Astrocyte of the spinal cord (primary cell): ENCODE measurements around the gene FYN.
A peak's percentile ranks its signal among the peaks of the same experiment; 100 is the strongest.

Source experiments
- DNase-seq: peaks from one replicate; pipeline ENCODE4 v3.0.0; 2011; ENCODE audit warnings: low read depth, low spot score
- H3K4me3 ChIP-seq: 2 replicates; pipeline ENCODE4 v1.5.1; 2011; ENCODE audit warnings: low read depth, mild to moderate bottlenecking, low read length, moderate library complexity
- in situ Hi-C: cut with HindIII; loops from 2 replicates; pipeline ENCODE4 v1.10.0; 2017; ENCODE audit warnings: low sequenced_read_pairs
- TF ChIP-seq, protein P1 (sequence below): IDR thresholded peaks from 2 replicates; pipeline ENCODE4 v1.5.1; 2012; ENCODE audit warnings: low read depth, mild to moderate bottlenecking, low read length, inconsistent platforms

The FYN gene

DNA sequence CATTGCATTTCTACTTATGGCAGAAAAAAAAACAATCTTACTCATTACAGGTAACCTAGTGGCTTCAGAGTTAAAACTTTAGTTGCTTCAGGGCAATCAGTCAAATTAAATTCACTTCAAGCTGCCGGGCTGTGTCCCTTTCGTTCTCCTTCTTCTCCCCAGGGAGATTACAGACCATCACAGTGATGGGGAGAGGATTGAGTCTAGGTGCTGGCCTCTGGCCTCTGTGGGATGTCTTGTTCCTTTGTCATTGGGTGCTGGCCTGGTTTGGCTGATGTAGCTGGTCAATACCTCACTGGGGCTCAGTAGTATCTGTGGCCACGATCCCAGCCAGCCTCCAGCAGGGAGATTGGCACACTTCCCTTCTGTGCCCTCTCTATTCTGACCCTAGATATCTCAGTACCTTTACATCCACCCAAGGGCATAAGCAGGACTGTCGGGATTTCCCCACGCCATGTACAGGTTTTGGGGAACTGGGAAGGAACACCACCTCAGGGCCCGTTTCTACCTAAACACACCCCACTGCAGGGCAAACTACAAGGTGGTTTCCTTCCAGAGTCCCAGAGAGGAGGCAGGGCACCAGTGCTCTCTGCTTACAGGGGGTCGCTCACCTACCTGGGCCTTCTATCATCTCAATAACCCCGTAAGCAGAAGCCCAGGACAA is 15.4 kb downstream of the FYN start:
- H3K4me3 ChIP-seq, result no peak overlapping the region
- TF ChIP-seq, protein P1, sequence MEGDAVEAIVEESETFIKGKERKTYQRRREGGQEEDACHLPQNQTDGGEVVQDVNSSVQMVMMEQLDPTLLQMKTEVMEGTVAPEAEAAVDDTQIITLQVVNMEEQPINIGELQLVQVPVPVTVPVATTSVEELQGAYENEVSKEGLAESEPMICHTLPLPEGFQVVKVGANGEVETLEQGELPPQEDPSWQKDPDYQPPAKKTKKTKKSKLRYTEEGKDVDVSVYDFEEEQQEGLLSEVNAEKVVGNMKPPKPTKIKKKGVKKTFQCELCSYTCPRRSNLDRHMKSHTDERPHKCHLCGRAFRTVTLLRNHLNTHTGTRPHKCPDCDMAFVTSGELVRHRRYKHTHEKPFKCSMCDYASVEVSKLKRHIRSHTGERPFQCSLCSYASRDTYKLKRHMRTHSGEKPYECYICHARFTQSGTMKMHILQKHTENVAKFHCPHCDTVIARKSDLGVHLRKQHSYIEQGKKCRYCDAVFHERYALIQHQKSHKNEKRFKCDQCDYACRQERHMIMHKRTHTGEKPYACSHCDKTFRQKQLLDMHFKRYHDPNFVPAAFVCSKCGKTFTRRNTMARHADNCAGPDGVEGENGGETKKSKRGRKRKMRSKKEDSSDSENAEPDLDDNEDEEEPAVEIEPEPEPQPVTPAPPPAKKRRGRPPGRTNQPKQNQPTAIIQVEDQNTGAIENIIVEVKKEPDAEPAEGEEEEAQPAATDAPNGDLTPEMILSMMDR, result no peak
- no peak for DNase-seq
- in situ Hi-C loops, result no loop called here

DNA sequence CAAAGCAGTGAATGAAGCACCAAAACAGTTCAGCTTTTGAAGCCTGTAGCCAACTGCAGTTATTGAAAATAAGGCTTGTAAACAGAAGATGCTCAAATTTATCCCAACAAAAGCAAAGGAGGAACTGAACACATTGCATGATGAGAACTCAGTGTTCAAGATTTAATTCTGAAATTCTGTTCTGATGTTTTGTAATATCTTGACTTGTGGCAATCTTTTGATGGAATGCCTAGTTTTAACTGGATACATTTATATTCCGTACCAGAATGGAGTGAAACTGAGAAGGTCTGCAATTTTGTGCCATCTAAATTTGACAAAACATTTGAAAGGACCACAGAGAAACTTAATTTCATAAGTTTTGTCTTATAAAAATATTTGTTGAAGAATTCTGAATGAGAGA is 17.5 kb downstream of the FYN start:
- H3K4me3 ChIP-seq, result no peak overlapping the region
- TF ChIP-seq, protein P1, result no peak
- DNase-seq, result no peak
- in situ Hi-C loops, result no loop called here

DNA sequence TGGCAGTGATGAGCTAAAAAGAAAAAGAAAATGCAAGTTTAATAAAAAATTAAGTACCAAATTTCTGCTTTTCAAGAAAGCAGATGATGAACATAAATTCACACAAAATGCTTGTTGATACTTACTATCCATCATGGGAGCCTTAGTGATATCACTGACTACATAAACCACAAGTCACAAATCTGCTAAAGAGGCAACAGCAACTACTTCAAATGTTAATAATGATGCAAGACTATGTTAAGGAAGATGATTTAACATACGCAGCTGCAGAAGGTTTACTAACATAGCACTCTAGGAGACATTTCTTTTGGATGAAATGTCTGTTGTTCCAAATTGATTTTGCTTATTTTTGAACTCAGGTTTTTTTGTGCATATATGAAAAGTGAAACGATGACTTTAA is 18.6 kb downstream of the FYN start:
- in situ Hi-C loops, result no loop called here
- TF ChIP-seq, protein P1, result no peak
- DNase-seq, result no peak
- no peak overlapping the region for H3K4me3 ChIP-seq

DNA sequence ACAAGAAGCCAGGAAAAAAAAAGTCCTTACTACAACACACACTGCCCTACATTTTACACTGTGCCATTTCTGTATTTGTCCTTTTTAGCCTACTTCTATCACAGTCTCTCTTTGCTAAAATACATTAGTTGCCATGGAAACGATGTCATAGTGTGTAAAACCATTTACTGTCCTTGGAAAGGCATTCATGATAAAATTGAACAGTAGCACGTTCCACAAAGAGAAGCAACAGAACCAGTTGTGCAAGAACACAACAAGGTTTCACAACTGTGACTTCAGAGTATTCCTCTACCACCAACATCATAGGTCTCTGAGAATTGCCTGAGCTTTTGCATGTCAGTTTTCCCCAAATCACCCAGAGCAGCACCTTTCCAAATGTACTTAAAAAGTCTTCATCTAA is 20.5 kb downstream of the FYN start:
- in situ Hi-C loops, result no loop called here
- DNase-seq, result peak; percentile 55
- no peak overlapping the region for H3K4me3 ChIP-seq

DNA sequence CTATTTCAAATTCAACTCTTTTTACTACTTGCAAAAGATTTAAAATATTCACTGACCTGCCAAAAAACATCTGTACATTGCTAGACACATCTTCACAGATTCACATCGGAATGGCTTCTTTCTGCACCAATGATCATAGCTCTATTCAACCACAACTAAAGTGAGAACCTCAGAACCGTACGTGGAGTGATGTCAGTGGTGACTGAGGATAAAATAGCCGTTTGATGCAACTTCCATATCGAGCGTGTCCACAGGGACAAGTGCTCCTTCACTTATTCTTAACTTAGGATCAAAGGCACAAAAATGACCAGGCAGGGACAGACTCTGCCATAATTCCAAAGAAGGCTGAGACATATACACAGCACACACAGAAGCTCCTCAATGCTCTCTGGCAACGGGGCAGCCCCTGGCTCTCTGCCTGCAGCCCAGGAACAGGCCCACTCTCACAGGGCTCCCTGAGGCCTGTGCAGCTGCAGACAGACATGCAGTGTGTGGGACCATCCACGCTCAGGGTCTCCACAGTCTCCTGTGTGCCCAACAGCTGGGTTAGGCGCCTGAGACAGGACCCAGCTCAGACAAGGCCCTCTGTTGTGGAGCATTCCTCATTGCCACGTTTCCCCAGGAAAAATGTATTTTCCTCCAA is 22.8 kb downstream of the FYN start:
- no peak for DNase-seq
- H3K4me3 ChIP-seq, result no peak overlapping the region
- TF ChIP-seq, protein P1, result no peak
- in situ Hi-C loops, result no loop called here

More for the DNA sequence above, 20.5 kb downstream of the FYN start:
- TF ChIP-seq, protein P1, result no peak

DNA sequence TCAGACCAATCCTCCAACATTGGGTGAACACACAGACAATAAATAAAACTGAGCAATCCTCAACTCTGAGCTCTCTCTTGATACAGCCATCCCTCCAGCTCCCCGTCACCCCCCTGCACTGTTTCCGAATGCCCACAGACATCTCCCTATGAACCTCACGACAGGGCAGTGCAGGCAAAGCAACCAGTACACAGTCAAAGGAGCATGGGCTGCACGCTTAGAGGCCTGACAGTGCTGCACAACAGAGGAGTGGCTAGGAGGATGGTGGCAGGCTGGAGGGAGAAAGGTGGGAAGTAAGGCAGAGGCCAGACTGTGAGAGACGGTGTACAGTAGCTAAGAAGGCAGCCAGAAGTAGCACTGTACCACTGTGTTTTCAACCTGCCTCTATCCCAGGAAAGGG is 24.0 kb downstream of the FYN start:
- TF ChIP-seq, protein P1, result no peak
- DNase-seq, result no peak
- in situ Hi-C loops, result no loop called here
- no peak overlapping the region for H3K4me3 ChIP-seq
